PC-9 (cell line): ENCODE measurements around the gene UNC13D. TPM values are rescaled to one million over a fixed set of nuclear protein-coding genes. Genes with fewer than 3 reads are reported as not detected.
"Not testable (repeated sequence)": the region's sequence is repeated elsewhere in the genome, so short reads cannot be mapped to it uniquely, and the experiment has no call there.

Source experiments
- BruUV-seq: library from RNA; stranded (reverse); fragments of 400-500 nt; replicated peaks from 2 replicates; lab custom pipeline; 2021; lab: Mats Ljungman, UMichigan
- CTCF ChIA-PET: fragments of 300-600 bp; sonication (Branson Sonifier 250); formaldehyde crosslinking; loops from one replicate; lab custom pipeline; 2022; ENCODE audit warnings: antibody characterized with exemption; lab: Charles Lee
- POLR2A ChIA-PET: fragments of 300-600 bp; sonication (Branson Sonifier 250); formaldehyde crosslinking; loops from one replicate; lab custom pipeline; 2022; ENCODE audit warnings: antibody characterized with exemption; ENCODE audit not compliant: unreplicated experiment; lab: Charles Lee
- DNase-seq, 2 experiments: peaks; one replicate each; pipeline versions ENCODE4 v3.0.0 to v3.0.0-alpha.2; 2015 to 2022; ENCODE audit warnings: mixed read lengths in 1 of 2
- H2AFZ ChIP-seq: fragments of 200-600 bp; sonication (generic); 2 replicates; pipeline ENCODE4 v1.8.1; 2017; ENCODE audit warnings: antibody characterized with exemption
- H3F3A ChIP-seq: fragments of 200-600 bp; sonication (generic); 2 replicates; pipeline ENCODE4 v1.8.1; 2017; ENCODE audit warnings: antibody characterized with exemption, mild to moderate bottlenecking, low read depth; ENCODE audit not compliant: insufficient read depth
- H3K27ac ChIP-seq: fragments of 200-600 bp; sonication (generic); 2 replicates; pipeline ENCODE4 v1.6.1; 2016; ENCODE audit warnings: mixed run types
- H3K27me3 ChIP-seq: fragments of 200-600 bp; sonication (generic); 2 replicates; pipeline ENCODE4 v1.6.1; 2016; ENCODE audit warnings: low read depth, mixed run types; ENCODE audit not compliant: insufficient read depth
- H3K36me3 ChIP-seq: fragments of 200-600 bp; sonication (generic); 2 replicates; pipeline ENCODE4 v1.6.1; 2016; ENCODE audit warnings: low read depth, mixed run types
- H3K4me1 ChIP-seq: fragments of 200-600 bp; sonication (generic); replicated peaks from 2 replicates; pipeline ENCODE4 v1.6.1; 2016; ENCODE audit warnings: mixed run types; ENCODE audit not compliant: insufficient read depth
- H3K4me2 ChIP-seq: fragments of 200-600 bp; sonication (generic); 2 replicates; pipeline ENCODE4 v1.6.1; 2017; ENCODE audit warnings: mixed run types
- H3K4me3 ChIP-seq: fragments of 200-600 bp; sonication (generic); 2 replicates; pipeline ENCODE4 v1.6.1; 2016; ENCODE audit warnings: mixed run types
- H3K79me2 ChIP-seq: fragments of 200-600 bp; sonication (generic); 2 replicates; pipeline ENCODE4 v1.6.1; 2017; ENCODE audit warnings: low read depth, mixed run types
- H3K9me2 ChIP-seq: fragments of 200-600 bp; sonication (generic); 2 replicates; pipeline ENCODE4 v1.8.1; 2017; ENCODE audit warnings: mild to moderate bottlenecking; ENCODE audit not compliant: insufficient read depth
- H3K9me3 ChIP-seq: fragments of 200-600 bp; sonication (generic); 2 replicates; pipeline ENCODE4 v1.8.1; 2016; ENCODE audit warnings: low read depth; ENCODE audit not compliant: insufficient read depth
- H4K20me1 ChIP-seq: fragments of 200-600 bp; sonication (generic); 2 replicates; pipeline ENCODE4 v1.8.1; 2017; ENCODE audit not compliant: insufficient read depth
- CTCF ChIP-seq: fragments of 200-600 bp; sonication (generic); conservative IDR thresholded peaks from 2 replicates; pipeline ENCODE4 v1.6.1; 2017; ENCODE audit warnings: mixed run types, antibody characterized with exemption, mild to moderate bottlenecking, moderate library complexity
- EZH2 ChIP-seq: fragments of 200-600 bp; sonication (generic); IDR thresholded peaks from 2 replicates; pipeline ENCODE4 v1.8.0; 2017; ENCODE audit warnings: antibody characterized with exemption, low read depth
- intact Hi-C: fragments of 100-400 bp; cut with micrococcal nuclease; formaldehyde crosslinking; loops from one replicate; pipeline ENCODE4 v1.10.0; 2022; ENCODE audit not compliant: unreplicated experiment
- total RNA-seq: library from RNA; stranded (reverse); gene quantifications from 2 replicates; pipeline ENCODE4 v1.2.3, GENCODE V29; 2021

UNC13D gene
- total RNA-seq, 1 experiment from 2014 or later = 94.4 TPM

GRCh38 chr17:75891022-75891604 is 46.9 kb upstream of the UNC13D start:
- intact Hi-C loops = no loop called here
- ChIA-PET POLR2A (no interaction called here), CTCF (interaction anchor here (0.6 kb wide), 1 partner anchor 278 kb away, joined by 5 read pairs; no protein-coding TSS in a partner anchor)
- 0 out of 2 replicates have a peak, but pooled peaks cover 4% of the 10 kb centered on the region for H3K4me1 ChIP-seq
- peaks cover 11% of the 10 kb centered on the region; the same call in 1 of the 2 replicates for H3F3A ChIP-seq
- no peak overlapping the region for H3K4me2 ChIP-seq
- TF ChIP-seq EZH2 = no peak
- no peak for DNase-seq
- H3K9me3 ChIP-seq = no peaks in the 10 kb centered on the region
- no peaks in the 10 kb centered on the region; the same call in 1 of the 2 replicates for H3K36me3 ChIP-seq
- peaks cover 19% of the 10 kb centered on the region for H3K79me2 ChIP-seq
- H3K27me3 ChIP-seq = no peaks in the 10 kb centered on the region
- no peaks in the 10 kb centered on the region for H3K9me2 ChIP-seq
- no peaks in the 10 kb centered on the region for H4K20me1 ChIP-seq
- H3K4me3 ChIP-seq = no peak overlapping the region
- no TSS peak for BruUV-seq
- H3K27ac ChIP-seq = no peak overlapping the region
- H2AFZ ChIP-seq = no peak overlapping the region

- Histone ChIP-seq H3K79me2 (peaks cover 4% of the 10 kb centered on the region), H2AFZ (no peak overlapping the region), H3K27me3 (no peaks in the 10 kb centered on the region), H3K4me3 (no peak overlapping the region), H3K9me3 (no peaks in the 10 kb centered on the region), H3F3A (peaks cover 11% of the 10 kb centered on the region; the same call in 1 of the 2 replicates), H3K36me3 (no peaks in the 10 kb centered on the region; the same call in 1 of the 2 replicates), H3K27ac (no peak overlapping the region), H3K4me1 (no peaks in the 10 kb centered on the region), H3K4me2 (no peak overlapping the region), H3K9me2 (no peaks in the 10 kb centered on the region), H4K20me1 (no peaks in the 10 kb centered on the region)
- no TSS peak for BruUV-seq
- TF ChIP-seq CTCF = no peak
- DNase-seq = no peak
- POLR2A ChIA-PET = interaction anchor here (0.7 kb wide), 1 partner anchor 11 kb away, joined by 6 read pairs; no protein-coding TSS in a partner anchor
- intact Hi-C loops = no loop called here
- CTCF ChIA-PET = no interaction called here
These were observed 45.2 kb upstream of the UNC13D start for GRCh38 chr17:75889454-75889853.

GRCh38 chr17:75888484-75888883 is 44.3 kb upstream of the UNC13D start:
- BruUV-seq = no TSS peak
- Histone ChIP-seq H3F3A (peaks cover 11% of the 10 kb centered on the region; the same call in 1 of the 2 replicates), H3K4me1 (no peaks in the 10 kb centered on the region), H3K79me2 (no peaks in the 10 kb centered on the region), H3K36me3 (no peaks in the 10 kb centered on the region; the same call in 1 of the 2 replicates), H3K4me3 (no peak overlapping the region), H3K9me2 (no peaks in the 10 kb centered on the region), H3K4me2 (no peak overlapping the region), H3K27me3 (no peaks in the 10 kb centered on the region), H4K20me1 (no peaks in the 10 kb centered on the region), H2AFZ (no peak overlapping the region), H3K27ac (no peak overlapping the region), H3K9me3 (no peaks in the 10 kb centered on the region)
- TF ChIP-seq EZH2 (no peak), CTCF (no peak)
- intact Hi-C loops = no loop called here
- ChIA-PET POLR2A (interaction anchor here (0.6 kb wide), 1 partner anchor 114 kb away, joined by 3 read pairs; no protein-coding TSS in a partner anchor), CTCF (no interaction called here)
- DNase-seq = no peak

- intact Hi-C loops, H3K27me3 ChIP-seq, POLR2A ChIA-PET, H3K27ac ChIP-seq, H3K9me3 ChIP-seq, H2AFZ ChIP-seq, H3K4me2 ChIP-seq, H3K4me1 ChIP-seq, H3K4me3 ChIP-seq, H3K79me2 ChIP-seq, BruUV-seq, H3K9me2 ChIP-seq, DNase-seq, CTCF ChIA-PET, H4K20me1 ChIP-seq, H3K36me3 ChIP-seq: not testable (repeated sequence)
- H3F3A ChIP-seq = peaks cover 15% of the 10 kb centered on the region; the same call in 1 of the 2 replicates
These were observed 41.7 kb upstream of the UNC13D start for GRCh38 chr17:75885860-75886259.
